ENCODE measurements around the gene PITRM1.

- no peak for TF ChIP-seq CTCF (IDR thresholded peaks at IDR 0.05)
- TF ChIP-seq POLR2A (IDR thresholded peaks at IDR 0.05) = no peak
Measured at GRCh38 chr10:3122486-3123205, 49.9 kb downstream of the PITRM1 start.

Data from heart left ventricle (tissue), 13 donors.